GM19468 (cell line): ENCODE results near the gene KCNK4.

Source experiments
- ATAC-seq: cut with Tn5 transposase; IDR thresholded peaks from one replicate; pipeline ENCODE4 v1.9.1; 2021; ENCODE audit warnings: mild to moderate bottlenecking, moderate library complexity, moderate number of reproducible peaks; ENCODE audit not compliant: unreplicated experiment; ENCODE audit errors: extremely low read depth

Gene KCNK4

DNA sequence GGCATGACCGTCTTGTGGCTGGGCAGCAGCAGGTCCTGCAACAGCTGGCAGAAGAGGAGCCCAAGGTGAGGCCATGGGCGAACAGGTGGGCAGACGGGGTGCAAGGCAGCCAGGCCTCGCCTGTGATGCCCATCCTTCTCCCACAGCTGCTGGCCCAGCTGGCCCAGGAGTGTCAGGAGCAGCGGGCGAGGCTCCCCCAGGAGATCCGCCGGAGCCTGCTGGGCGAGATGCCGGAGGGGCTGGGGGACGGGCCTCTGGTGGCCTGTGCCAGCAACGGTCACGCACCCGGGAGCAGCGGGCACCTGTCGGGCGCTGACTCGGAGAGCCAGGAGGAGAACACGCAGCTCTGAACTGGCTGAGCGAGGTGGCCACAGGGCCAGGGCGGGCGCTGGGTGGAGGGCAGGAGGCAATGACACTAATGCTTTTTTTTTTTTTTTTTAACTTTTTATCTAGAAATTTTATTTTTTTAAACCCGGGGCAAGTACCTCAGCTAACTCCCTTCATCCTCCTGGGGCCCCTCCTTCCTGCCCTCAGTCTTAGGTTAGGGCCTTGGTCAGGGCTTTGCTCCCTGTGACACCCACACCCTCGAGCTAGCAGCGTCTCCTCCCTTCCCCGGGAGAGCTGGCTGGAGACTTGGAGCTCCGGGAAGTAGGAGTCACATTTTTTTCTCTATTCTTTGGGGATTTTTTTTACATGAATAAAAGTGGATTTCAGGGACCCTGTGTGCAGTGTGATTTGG is 23.7 kb upstream of the KCNK4 start:
- ATAC-seq = no peak

DNA sequence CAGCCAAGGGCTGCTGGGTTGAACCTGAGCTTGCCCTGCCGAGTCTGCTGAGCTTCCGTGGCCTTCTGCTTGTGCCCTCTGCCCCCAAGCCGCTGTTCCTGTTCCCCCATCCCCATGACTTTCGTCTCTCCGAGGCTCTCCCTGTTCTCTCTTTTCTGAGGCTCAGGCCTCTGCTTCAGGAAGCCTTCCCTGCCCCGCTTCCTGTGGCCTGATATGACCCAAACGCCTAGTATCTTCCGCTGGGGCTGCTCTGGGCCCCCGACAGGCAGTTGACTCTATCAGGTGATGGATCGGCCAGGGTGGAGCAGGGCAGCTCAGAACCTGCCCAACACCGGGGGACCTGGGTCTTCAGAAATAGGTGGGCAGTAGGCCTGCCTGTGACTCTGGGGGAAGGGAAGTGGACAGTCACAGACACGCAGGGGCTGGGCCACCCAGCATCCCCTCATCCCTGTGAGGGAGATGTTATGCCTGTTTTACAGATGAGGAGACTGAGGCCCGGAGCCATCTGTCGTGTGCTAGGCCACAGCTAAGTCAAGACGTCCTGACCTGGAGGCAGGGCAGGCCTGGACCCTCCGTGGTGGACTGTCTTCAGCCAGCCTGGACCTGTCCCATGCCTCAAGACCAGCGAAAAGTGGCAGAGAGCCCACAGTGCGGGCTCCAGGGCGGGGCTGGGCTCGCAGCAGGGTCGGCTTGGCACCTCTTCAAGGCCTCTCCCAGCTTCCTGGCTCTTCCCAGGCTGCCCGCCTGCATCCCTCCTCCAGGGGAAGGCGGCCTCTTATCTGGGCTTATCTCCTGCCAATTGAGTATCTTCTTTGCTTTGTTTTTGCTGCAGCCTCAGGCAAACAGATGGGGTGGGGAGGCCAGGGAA is 22.8 kb upstream of the KCNK4 start:
- no peak for ATAC-seq

DNA sequence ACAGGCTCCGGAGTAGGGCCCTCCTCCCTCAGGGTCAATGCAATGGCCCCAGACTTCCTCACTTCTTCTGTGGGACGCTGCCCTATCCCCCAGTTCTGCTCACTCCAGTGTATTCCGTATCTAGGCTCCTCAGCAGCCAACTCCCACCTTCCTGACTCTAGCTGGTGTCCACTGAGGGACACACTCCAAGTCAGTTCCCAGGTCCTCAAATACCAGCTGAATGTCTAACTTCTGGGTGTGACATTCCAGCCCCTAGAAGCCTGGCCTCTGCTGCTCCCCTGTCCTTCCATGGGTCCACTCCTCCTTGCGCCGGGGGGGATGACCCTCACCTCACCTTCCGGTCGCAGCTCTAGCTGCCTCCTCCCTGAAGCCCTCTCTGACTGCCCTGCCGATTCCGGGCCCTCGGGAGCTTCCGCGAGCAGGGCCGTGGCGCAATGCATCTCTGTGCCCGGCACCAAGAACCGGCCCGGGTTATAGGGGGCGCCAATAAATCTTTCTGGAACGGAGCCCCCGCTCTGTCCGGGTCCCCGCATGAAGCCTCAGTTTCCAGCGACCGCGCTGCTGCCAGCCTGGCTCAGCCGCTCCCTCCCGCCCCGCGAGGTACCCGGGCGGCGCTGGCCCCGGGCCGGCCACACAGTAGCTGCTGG is 22.1 kb upstream of the KCNK4 start:
- ATAC-seq = peak; percentile 0

DNA sequence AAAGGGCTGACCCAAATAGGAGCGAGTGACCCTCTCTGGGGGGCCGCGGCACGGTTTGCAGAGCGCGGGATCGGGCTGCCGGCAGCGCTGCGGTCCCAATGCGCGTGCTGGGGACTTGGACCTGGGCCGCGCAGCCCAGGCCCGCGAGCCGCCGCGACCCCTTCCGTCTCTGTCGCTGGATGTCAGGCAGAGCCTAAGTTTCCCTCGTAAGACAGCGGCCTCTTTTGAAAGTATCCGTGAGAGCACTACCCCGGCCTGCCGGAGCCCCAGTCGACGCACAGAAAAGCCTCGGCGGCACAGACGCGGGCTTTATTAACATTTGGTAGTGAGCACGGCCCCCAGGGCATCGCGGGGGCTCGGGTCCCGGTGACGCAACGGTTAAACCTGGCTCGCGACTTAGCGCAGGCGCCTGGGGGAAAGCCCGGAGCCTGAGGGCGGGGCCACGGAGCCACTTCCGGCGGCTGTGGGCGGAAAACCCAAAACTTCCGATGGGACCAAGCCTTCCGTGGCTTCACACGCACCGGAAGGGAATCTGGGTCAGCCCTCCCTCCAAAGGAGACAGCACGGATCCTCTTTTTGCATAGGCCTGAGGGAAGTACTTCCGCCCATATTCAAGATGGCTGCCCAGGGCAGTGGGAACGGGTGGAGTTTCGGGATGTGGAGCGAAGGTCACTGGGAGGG is 21.4 kb upstream of the KCNK4 start:
- ATAC-seq = peak; percentile 53

DNA sequence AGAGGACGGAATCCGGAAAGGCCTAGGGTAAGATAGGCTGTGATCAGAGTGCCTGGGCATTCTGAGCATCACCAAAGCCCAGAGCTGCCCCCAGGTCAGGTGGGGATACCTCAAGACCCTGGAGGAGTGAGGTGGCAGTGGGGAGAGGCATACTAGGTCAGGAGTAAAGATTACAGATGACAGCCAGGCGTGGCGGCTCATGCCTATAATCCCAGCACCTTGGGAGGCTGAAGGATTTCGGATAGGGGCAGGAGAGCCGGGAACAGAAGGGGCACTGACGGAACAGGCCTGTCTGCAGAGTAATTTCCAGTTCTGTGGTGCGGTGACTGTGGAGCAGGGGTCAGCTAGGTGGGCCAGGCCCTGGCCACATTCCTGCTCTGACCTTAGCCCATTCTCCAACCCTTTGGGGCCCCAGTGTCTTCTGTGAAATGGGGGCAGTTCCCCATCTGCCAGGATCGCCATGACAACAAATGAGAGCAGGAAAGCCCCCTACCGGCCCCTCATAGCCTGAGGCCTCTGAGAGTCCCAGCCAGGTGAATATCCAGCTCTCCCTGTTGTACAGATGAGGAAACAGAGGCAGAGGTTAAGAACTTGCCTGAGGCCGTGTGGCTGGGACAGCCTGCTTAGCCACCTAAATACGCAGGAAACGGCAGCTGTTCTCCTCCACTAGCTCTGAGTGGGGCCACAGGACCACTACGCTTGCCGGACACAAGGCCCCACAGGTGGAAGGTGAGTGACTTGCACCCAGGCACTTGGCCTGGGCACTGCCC is 15.9 kb upstream of the KCNK4 start:
- ATAC-seq = no peak

DNA sequence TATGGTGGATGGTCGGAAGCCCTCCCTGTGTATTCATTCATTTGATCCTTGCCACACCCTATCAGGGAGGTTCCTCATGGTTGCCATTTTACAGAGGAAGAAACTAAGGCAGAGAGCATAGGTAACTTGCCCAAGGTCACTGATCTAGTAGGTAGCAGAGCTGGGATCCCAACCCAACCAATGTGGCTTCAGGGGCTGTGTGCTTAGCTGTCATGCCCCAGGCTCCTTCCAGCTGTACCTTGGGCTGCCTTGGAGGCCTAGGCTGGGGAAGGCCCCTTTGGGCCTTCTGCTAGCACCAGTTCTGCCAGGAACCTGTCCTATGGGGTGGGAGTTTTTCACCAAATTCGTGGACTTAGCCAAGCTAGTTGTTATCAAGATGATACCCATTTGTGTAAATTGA is 15.3 kb upstream of the KCNK4 start:
- ATAC-seq = no peak

DNA sequence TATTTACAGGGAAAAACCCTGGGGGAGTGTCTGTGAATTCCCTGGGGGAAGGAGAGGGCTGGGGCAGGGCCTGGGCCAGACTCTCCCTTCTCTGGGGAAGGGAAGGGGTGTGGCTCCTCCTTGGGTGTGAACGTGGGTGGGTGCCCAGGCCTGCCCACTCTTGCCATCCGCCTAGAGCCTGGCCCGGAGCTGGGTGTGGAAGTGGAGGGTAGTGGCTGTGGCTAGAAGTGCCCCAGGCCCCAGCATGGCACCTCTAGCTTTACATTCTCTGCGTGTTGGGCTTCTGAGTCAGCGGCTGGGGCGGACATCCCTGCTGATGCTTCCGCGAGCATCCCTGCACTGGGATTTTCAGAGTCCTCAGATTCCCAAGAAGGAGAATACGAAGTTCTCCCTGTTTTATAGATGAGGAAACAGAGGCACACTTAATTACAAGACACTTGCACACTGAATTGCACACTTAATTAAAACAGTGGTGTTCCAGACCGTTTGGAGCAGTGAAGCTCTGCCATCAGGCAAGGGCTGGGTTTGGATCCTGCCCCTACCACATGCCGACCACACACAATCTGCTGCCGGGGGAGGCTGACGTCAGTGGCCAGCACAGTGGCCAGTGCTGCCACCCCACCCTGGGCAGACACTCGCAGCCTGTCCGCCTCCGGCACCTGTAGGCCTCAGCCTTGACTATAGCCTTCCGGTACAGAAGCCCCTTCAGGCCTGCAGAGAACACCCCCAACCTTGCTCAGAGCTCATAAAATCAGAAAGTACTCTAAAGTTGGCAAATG is 14.3 kb upstream of the KCNK4 start:
- ATAC-seq = no peak

DNA sequence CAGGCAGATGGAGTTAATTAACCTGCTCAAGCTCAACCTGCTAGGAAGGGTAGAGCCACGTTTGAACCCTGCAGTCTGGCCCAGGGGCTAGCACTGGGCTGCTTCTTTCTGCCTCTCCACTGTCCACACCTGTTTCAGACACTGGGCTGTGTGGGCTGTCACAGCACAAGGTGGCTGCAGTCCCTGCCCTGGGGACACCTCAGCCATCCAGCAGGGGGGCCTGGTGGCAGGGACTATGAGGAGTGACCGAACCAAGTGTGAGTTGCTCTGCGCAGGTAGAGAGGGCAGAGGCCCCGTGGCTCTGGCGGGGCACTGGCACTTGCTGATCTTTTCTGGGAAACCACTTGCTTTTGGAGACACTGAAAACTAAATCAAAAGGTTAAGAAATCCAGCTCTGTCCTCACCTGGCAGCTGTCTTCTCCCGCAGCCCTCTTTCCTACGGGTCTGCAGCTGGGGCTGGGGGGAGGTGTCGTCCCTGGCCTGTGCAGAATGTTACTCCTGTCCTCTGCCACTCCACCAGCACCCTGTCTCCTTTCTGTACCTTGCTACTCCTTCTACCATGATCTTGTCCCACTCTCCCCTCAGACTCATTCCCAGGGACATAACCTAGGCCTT is 12.4 kb upstream of the KCNK4 start:
- ATAC-seq = no peak

DNA sequence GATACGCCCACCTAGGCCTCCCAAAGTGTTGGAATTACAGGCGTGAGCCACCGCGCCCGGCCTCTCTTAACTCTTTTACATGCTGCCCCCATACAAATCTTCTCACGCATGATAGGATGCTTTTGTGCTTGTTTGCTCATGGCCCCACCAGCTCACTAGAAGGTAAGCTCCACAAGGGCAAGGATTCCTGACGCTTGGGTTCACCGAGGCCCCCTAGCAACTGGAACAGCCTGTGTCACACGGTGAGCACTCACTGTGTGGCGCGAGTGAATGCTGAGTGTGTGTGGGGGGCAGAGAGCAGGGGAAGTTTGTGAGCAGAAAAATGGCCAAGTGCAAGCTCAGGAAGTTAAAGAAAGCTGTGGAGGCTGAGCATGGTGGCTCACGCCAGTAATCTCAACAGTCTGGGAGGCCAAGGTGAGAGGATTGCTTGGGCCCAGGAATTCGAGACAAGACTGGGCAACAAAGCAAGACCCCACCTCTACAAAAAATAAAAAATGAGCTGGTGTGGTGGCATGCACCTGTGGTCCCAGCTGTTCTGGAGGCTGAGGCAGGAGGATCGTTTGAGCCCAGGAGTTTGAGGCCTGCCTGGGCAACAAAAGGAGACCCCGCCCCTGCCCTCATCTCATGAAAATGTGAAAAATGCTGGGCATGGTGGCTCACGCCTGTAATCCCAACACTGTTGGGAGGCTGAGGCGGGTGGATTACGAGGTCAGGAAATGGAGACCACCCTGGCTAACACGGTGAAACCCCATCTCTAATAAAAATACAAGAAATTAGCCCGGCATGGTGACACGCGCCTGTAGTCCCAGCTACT is 8.9 kb upstream of the KCNK4 start:
- ATAC-seq = no peak

DNA sequence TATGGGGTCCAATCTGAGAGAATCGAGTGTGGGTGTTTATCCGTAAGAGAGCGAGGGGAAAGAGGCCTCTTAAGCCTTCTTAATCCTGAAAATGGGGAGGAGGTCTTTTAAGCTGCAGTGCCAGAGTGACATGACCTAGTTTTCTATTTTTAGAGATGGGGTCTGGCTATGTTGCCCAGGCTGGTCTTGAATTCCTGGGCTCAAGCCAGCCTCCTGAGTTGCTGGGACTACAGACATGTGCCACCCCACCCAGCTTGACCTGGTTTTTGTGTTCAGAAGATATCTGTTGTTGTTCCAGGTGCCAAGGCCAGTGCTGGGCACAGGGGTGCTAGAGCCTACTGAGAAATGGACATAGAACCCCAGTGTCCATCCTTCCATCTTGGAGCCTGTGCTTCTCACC is 8.0 kb upstream of the KCNK4 start:
- ATAC-seq = no peak

DNA sequence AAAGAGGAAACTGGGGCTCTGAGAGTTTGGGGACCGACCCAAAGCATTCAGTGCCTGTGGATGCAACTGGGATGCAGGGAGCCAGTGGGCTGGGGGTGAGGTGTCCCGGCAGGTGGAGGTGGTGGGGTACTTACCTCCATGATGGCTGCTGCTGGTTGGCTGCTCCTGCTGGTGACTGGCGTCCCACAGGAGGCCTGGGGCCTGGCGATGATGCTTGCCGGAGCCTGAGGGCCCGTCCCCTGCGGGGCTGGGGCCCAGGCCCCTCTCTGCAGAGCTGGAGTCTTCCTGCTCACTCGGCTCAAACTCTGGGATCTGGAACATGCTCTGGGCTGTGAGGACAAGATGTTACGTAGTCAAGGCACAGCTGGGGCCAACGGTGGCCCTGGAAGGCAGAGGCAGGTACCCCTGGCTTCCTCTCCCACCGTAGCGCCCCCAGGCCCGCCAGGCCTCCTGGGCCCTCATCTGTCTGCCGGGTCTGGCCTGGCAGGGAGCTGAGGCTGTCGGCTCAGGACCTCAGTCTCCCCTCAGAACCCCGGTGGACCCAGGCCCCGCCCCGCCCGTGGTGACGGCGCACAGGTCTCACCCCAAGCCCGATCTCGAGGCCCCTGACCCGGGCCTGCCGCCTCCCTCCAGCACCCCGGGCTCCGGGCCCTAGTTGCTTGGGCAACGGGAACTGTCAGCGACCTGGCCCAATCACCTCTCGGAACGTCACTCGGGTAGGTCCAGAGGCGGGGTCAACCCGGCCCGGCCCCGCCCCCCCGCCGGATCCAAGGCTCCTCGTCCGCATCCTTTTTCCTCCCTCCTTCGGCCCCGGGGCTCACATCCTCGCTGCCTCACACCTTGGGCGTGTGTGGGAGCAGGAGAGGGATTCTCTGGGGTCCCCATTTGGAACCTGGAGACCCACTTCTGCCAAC is 6.8 kb upstream of the KCNK4 start, which contains the start of gene BAD:
TSS of gene BAD (minus strand) at position 618 of the 914 bp plus-strand sequence. CDS start at position 321, 297 bp downstream.
- ATAC-seq = peak; percentile 49

DNA sequence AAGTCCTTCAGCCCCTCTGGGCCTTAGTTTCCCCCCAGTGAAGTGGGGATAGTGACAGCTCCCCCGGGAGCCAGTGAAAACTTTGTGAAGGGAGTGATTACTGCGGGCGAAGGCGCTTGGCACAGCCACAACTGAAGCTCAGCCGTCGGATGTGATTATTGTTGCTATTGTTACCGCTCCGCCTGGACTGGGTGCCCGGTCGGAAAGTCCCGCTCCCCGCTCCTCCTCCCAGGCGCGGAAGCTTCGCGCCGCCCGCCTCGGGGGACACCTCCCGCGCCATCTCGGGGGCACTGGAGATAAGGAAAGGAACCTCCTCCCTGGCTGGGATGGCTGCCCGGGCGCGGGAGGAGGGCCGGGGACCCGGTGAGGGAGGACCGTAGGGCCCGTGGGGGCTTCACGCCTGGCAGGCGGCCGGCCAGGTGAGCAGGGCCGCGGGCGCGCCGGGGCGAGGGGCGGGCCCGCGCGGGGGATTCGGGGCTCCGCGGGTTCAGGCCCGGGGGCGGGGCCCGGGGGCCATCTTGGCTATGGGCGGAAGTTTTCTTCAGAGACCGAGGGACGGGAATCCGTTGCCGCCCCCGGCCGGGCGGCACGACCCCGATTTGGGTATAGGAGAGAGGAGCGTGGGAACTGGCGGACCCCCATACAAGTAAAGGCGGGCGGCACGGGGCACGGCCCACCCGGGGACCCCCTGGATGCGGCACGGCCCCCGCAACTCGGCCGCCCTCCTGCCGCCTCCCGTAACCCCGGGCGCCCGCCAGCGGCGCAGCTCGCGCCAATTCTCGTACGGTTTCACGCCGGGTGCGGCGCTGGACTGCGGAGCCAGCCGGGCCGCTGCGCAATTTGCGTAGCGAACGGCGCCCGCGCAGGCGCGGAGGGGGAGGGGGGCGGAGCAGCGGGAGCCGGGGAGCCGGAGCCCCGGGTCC is 5.9 kb upstream of the KCNK4 start, which contains the start of gene GPR137:
TSS of gene GPR137 (plus strand) at position 887 of the 923 bp plus-strand sequence. CDS start 677 bp downstream, outside the sequence.
- peak; percentile 38 for ATAC-seq

DNA sequence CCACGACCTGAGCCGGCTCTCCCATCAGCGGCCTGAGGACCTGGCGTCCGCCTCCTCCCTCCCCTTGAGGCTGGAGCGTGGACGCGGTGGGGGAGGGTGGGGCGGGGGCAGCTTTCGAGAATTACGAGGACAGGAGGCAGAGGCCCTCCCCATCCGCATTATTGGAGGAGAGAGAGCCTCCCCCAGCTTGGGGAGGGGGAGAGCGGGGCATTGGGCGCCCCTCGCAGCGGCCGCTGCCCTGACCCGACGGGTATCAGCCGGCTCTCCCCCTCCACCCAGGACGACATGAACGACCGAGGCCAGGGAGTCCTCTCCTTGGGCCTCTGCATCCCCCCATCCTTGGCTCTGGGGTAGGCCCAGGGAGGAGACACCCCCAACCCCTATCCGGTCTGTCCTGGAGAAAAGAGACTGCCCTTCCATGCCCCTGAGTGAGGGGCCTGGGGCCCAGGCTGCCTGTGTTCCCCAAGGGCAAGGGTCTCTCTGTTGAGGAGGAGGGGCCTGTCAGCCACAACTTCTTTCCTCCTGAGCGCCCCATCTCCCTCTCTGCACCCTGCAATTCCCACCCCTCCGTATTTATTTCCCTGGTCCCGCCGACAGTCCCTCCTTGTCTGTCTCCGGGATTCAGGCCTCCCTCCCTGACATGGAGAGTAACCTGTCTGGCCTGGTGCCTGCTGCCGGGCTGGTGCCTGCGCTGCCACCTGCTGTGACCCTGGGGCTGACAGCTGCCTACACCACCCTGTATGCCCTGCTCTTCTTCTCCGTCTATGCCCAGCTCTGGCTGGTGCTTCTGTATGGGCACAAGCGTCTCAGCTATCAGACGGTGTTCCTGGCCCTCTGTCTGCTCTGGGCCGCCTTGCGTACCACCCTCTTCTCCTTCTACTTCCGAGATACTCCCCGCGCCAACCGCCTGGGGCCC is 5.0 kb upstream of the KCNK4 start:
- ATAC-seq = no peak

DNA sequence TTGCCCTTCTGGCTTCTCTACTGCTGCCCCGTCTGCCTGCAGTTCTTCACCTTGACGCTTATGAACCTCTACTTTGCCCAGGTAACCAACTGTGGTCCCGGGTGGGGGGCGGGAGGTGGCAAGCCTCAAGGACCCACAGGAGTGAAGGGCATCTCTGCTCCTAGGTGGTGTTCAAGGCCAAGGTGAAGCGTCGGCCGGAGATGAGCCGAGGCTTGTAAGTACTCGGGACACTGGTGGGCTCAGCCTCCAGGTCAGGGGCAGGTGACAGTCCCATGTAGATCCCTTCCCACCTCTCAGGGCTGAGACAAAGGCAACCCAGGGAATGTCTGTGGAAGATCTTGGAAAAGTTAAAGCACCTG is 4.3 kb upstream of the KCNK4 start:
- ATAC-seq = no peak
